Measurements from ENCODE around the gene ATP6V1G1.

ATP6V1G1 gene

GRCh38 chr9:114613087-114613486 lies 25.5 kb downstream of the ATP6V1G1 start:
- DNase-seq (ENCODE audit: low spot score), result no peak

GRCh38 chr9:114613919-114614318 lies 26.4 kb downstream of the ATP6V1G1 start:
- no peak for DNase-seq (ENCODE audit: low spot score)

- no peak for DNase-seq (ENCODE audit: low spot score)
Observed at GRCh38 chr9:114614373-114614772, 26.8 kb downstream of the ATP6V1G1 start.

GRCh38 chr9:114616684-114617520 lies 29.3 kb downstream of the ATP6V1G1 start:
- DNase-seq (ENCODE audit: low spot score), result no peak

GRCh38 chr9:114619191-114619761 lies 31.7 kb downstream of the ATP6V1G1 start:
- DNase-seq (ENCODE audit: low spot score), result no peak

- DNase-seq (ENCODE audit: low spot score), result no peak
Observed at GRCh38 chr9:114621561-114621960, 34.0 kb downstream of the ATP6V1G1 start.

- no peak for DNase-seq (ENCODE audit: low spot score)
Observed at GRCh38 chr9:114621975-114622609, 34.5 kb downstream of the ATP6V1G1 start.

- no peak for DNase-seq (ENCODE audit: low spot score)
Observed at GRCh38 chr9:114624677-114625076, 37.1 kb downstream of the ATP6V1G1 start.

GRCh38 chr9:114626415-114627020 lies 38.9 kb downstream of the ATP6V1G1 start:
- DNase-seq (ENCODE audit: low spot score), result no peak

GRCh38 chr9:114627553-114627952 lies 40.0 kb downstream of the ATP6V1G1 start:
- no peak for DNase-seq (ENCODE audit: low spot score)

- no peak for DNase-seq (ENCODE audit: low spot score)
Observed at GRCh38 chr9:114629563-114630090, 42.1 kb downstream of the ATP6V1G1 start.

- DNase-seq (ENCODE audit: low spot score), result no peak
Observed at GRCh38 chr9:114631166-114631565, 43.6 kb downstream of the ATP6V1G1 start.

GRCh38 chr9:114633438-114634089 lies 46.0 kb downstream of the ATP6V1G1 start:
- DNase-seq (ENCODE audit: low spot score), result no peak

GRCh38 chr9:114634387-114634786 lies 46.8 kb downstream of the ATP6V1G1 start:
- no peak for DNase-seq (ENCODE audit: low spot score)

GRCh38 chr9:114638404-114638803 lies 50.8 kb downstream of the ATP6V1G1 start:
- DNase-seq (ENCODE audit: low spot score), result no peak

- DNase-seq (ENCODE audit: low spot score), result no peak
Observed at GRCh38 chr9:114641967-114642366, 54.4 kb downstream of the ATP6V1G1 start.

GRCh38 chr9:114643001-114643400 lies 55.4 kb downstream of the ATP6V1G1 start:
- no peak for DNase-seq (ENCODE audit: low spot score)

GRCh38 chr9:114643896-114644295 lies 56.3 kb downstream of the ATP6V1G1 start:
- no peak for DNase-seq (ENCODE audit: low spot score)
